ENCODE results near the gene FZD4. TPM values are rescaled to one million over a fixed set of nuclear protein-coding genes. Genes with fewer than 3 reads are reported as not detected.

Gene FZD4
- total RNA-seq, 1 experiment from 2014 or later, result 7.7 TPM

GRCh38 chr11:86954269-86955110 lies 705 bp downstream of the FZD4 start (continued):
- no peak for TF ChIP-seq ZNF416 (CRISPR knock-in tag; IDR thresholded peaks at IDR 0.05)
- TF ChIP-seq ZBTB43 (CRISPR knock-in tag; IDR thresholded peaks at IDR 0.05), result peak; percentile 96
- peak; percentile 65 for TF ChIP-seq ZNF317 (CRISPR knock-in tag; IDR thresholded peaks at IDR 0.05; ENCODE audit: borderline replicate concordance, low read depth)
- 0 out of 2 replicates have a peak, but pooled peaks have one; percentile 48 for TF ChIP-seq MLX (CRISPR knock-in tag; IDR thresholded peaks at IDR 0.05)
- TF ChIP-seq RELA (CRISPR knock-in tag; IDR thresholded peaks at IDR 0.05; ENCODE audit: borderline replicate concordance), result peak; percentile 97
- peak; percentile 89; the same call in 1 of the 2 replicates for TF ChIP-seq AFF4 (CRISPR knock-in tag; IDR thresholded peaks at IDR 0.05; ENCODE audit: borderline replicate concordance)
- TF ChIP-seq PRDM15 (CRISPR knock-in tag; IDR thresholded peaks at IDR 0.05), result peak; percentile 77
- peak; percentile 93 for TF ChIP-seq NFE2L1 (CRISPR knock-in tag; IDR thresholded peaks at IDR 0.05)
- no peak for TF ChIP-seq GABPB1 (CRISPR knock-in tag; IDR thresholded peaks at IDR 0.05)
- peak; percentile 98 for TF ChIP-seq ESRRA (CRISPR knock-in tag; IDR thresholded peaks at IDR 0.05; ENCODE audit: borderline replicate concordance)
- TF ChIP-seq E2F4 (CRISPR knock-in tag; IDR thresholded peaks at IDR 0.05; ENCODE audit: borderline replicate concordance, low read depth), result peak; percentile 93
- TF ChIP-seq SMAD4 (CRISPR knock-in tag; IDR thresholded peaks at IDR 0.05), result peak; percentile 91
- no peak for TF ChIP-seq SOX15 (CRISPR knock-in tag; IDR thresholded peaks at IDR 0.05)
- peak; percentile 95 for TF ChIP-seq JUN (CRISPR knock-in tag; IDR thresholded peaks at IDR 0.05)
- TF ChIP-seq NR2C2 (CRISPR knock-in tag; IDR thresholded peaks at IDR 0.05), result peak; percentile 87
- TF ChIP-seq TP53 (CRISPR knock-in tag; IDR thresholded peaks at IDR 0.05), result peak; percentile 98
- no peak for TF ChIP-seq FOXJ3 (CRISPR knock-in tag; IDR thresholded peaks at IDR 0.05; ENCODE audit: borderline replicate concordance)
- no peak for TF ChIP-seq AR (CRISPR knock-in tag; IDR thresholded peaks at IDR 0.05)
- TF ChIP-seq GRHL2 (CRISPR knock-in tag; IDR thresholded peaks at IDR 0.05; ENCODE audit: insufficient replicate concordance, severe bottlenecking), result no peak
- no peak for TF ChIP-seq OVOL2 (CRISPR knock-in tag; IDR thresholded peaks at IDR 0.05; ENCODE audit: borderline replicate concordance)
- peak; percentile 93; the same call in 1 of the 2 replicates for TF ChIP-seq ATF2 (CRISPR knock-in tag; IDR thresholded peaks at IDR 0.05; ENCODE audit: borderline replicate concordance, low read depth)
- TF ChIP-seq ATF3 (CRISPR knock-in tag; conservative IDR thresholded peaks at IDR 0.05), result peak; percentile 80; the same call in 1 of the 2 replicates
